Activated T-cell treated with anti-CD3 and anti-CD28 coated beads, Interleukin-2, amount 50 U/mL, for 72 hours (primary cell): ENCODE data around the gene ZC3H7A. TPM values are rescaled to one million over a fixed set of nuclear protein-coding genes. Genes with fewer than 3 reads are reported as not detected.

Experiments
- ATAC-seq, 2 donors: fragments of 150-1000 bp; cut with Tn5 transposase; replicated peaks in 1 of 2; 2 replicates each; pipeline ENCODE4 v1.10.0; 2021; ENCODE audit warnings: moderate library complexity in 2 of 2, mild to moderate bottlenecking in 1 of 2
- DNase-seq, 2 donors: peaks; one replicate each; pipeline ENCODE4 v3.0.0; 2021 to 2022; ENCODE audit warnings: mixed read lengths in 1 of 2
- H3K27ac Mint-ChIP-seq: one replicate; pipeline ENCODE4 v1.8.0; 2022; ENCODE audit warnings: mild to moderate bottlenecking, moderate library complexity, mixed read lengths
- H3K27me3 Mint-ChIP-seq: one replicate; pipeline ENCODE4 v1.8.0; 2022; ENCODE audit warnings: low read depth, mixed read lengths
- H3K36me3 Mint-ChIP-seq, 2 donors: one replicate each; pipeline ENCODE4 v1.8.0; 2022; ENCODE audit warnings: mixed read lengths in 2 of 2, mild to moderate bottlenecking in 1 of 2; ENCODE audit not compliant: insufficient read depth in 2 of 2
- H3K4me1 Mint-ChIP-seq: one replicate; pipeline ENCODE4 v1.8.0; 2022; ENCODE audit warnings: low read depth, mixed read lengths
- H3K4me3 Mint-ChIP-seq, 2 donors: one replicate each; pipeline ENCODE4 v1.8.0; 2022; ENCODE audit warnings: mild to moderate bottlenecking in 2 of 2, mixed read lengths in 2 of 2, moderate library complexity in 2 of 2
- H3K9me3 Mint-ChIP-seq, 2 donors: one replicate each; pipeline ENCODE4 v1.8.0; 2022; ENCODE audit warnings: mixed read lengths in 2 of 2
- total RNA-seq, 2 donors: library from RNA; stranded (reverse); gene quantifications; one replicate each; pipeline ENCODE4 v1.2.3, GENCODE V29; 2022

Gene ZC3H7A
- total RNA-seq, 2 donors from 2014 or later: 96.3 to 105 TPM

- H3K36me3 Mint-ChIP-seq: peaks cover 0 to 27% of the 10 kb centered on the region in 2 donors
- ATAC-seq: no peak
- peaks cover 48% of the 10 kb centered on the region for H3K4me1 Mint-ChIP-seq
- H3K27me3 Mint-ChIP-seq: no peaks in the 10 kb centered on the region
- peak overlapping the region; percentile 99 for H3K27ac Mint-ChIP-seq
- H3K4me3 Mint-ChIP-seq: peak overlapping the region in 1 of 2 donors; percentile 23
- DNase-seq: no peak
- H3K9me3 Mint-ChIP-seq: no peaks in the 10 kb centered on the region
Observed at GRCh38 chr16:11780991-11781680, 15.9 kb downstream of the ZC3H7A start.

GRCh38 chr16:11779074-11779473 is 18.0 kb downstream of the ZC3H7A start:
- no peaks in the 10 kb centered on the region for H3K27me3 Mint-ChIP-seq
- H3K9me3 Mint-ChIP-seq: no peaks in the 10 kb centered on the region
- no peak overlapping the region for H3K4me3 Mint-ChIP-seq
- H3K36me3 Mint-ChIP-seq: peaks cover 5 to 40% of the 10 kb centered on the region in 2 donors
- H3K4me1 Mint-ChIP-seq: peaks cover 35% of the 10 kb centered on the region
- no peak overlapping the region for H3K27ac Mint-ChIP-seq
- no peak for DNase-seq
- no peak for ATAC-seq

- peaks cover 14 to 44% of the 10 kb centered on the region in 2 donors for H3K36me3 Mint-ChIP-seq
- peaks cover 15% of the 10 kb centered on the region for H3K4me1 Mint-ChIP-seq
- H3K27ac Mint-ChIP-seq: peak overlapping the region; percentile 75
- H3K27me3 Mint-ChIP-seq: no peaks in the 10 kb centered on the region
- H3K4me3 Mint-ChIP-seq: peak overlapping the region in 1 of 2 donors; percentile 52
- DNase-seq (no peak), ATAC-seq (no peak)
- no peaks in the 10 kb centered on the region for H3K9me3 Mint-ChIP-seq
Observed at GRCh38 chr16:11774065-11774626, 22.9 kb downstream of the ZC3H7A start.

GRCh38 chr16:11768849-11769248 is 28.2 kb downstream of the ZC3H7A start:
- Mint-ChIP-seq H3K27me3 (no peaks in the 10 kb centered on the region), H3K36me3 (peaks cover 16 to 45% of the 10 kb centered on the region in 2 donors), H3K27ac (peak overlapping the region; percentile 89), H3K9me3 (no peaks in the 10 kb centered on the region), H3K4me3 (peak overlapping the region in 1 of 2 donors; percentile 44), H3K4me1 (peaks cover 13% of the 10 kb centered on the region)
- no peak for DNase-seq
- ATAC-seq: no peak

DNA sequence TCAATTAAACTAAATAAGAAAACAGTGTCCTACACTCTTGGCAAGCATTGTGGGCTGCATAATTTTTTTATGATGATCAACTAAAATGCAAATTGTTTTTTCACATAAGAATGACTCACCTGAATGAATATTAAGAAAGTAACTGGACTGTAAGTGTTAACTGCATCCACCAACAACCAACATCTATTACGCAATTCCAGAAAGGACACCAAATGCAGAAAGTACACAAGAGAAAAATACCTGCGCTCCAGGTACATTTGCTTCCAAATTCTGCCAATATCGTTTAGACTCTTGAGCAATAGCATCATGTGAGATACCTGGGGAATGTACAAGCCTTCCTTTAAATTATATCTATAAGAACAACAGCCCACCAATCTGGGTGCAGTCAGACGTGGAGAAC is 34.6 kb downstream of the ZC3H7A start:
- Mint-ChIP-seq H3K4me1 (no peaks in the 10 kb centered on the region), H3K27me3 (no peaks in the 10 kb centered on the region), H3K27ac (no peak overlapping the region), H3K36me3 (peaks cover 13 to 42% of the 10 kb centered on the region in 2 donors), H3K4me3 (no peak overlapping the region), H3K9me3 (no peaks in the 10 kb centered on the region)
- ATAC-seq (no peak), DNase-seq (no peak)

DNA sequence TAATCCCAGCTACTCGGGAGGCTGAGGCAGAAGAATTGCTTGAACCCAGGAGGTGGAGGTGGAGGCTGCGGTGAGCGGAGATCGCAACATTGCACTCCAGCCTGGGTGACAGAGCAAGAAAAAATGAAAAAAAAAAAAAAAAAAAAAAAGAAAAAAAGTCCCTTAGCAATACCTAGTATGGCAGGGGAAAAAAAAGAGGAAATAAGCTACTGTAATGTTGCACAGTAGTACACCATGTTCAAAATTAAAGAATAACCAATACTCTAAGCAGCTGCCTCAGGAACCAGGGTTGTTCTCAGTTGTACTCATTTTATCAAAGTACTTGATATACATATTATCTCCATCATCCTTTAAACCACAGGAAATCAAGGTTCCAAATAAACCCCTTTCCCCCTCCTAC is 37.1 kb downstream of the ZC3H7A start:
- H3K27me3 Mint-ChIP-seq: no peaks in the 10 kb centered on the region
- no peak for DNase-seq

GRCh38 chr16:11759163-11759834 is 37.8 kb downstream of the ZC3H7A start:
- Mint-ChIP-seq H3K27me3 (no peaks in the 10 kb centered on the region), H3K27ac (no peak overlapping the region), H3K36me3 (peaks cover 14 to 42% of the 10 kb centered on the region in 2 donors)

More for the DNA sequence above, 37.1 kb downstream of the ZC3H7A start:
- Mint-ChIP-seq H3K27ac (peak overlapping the region; percentile 23), H3K4me3 (no peak overlapping the region), H3K36me3 (peaks cover 13 to 46% of the 10 kb centered on the region in 2 donors), H3K4me1 (no peaks in the 10 kb centered on the region), H3K9me3 (no peaks in the 10 kb centered on the region)
- no peak for ATAC-seq

DNA sequence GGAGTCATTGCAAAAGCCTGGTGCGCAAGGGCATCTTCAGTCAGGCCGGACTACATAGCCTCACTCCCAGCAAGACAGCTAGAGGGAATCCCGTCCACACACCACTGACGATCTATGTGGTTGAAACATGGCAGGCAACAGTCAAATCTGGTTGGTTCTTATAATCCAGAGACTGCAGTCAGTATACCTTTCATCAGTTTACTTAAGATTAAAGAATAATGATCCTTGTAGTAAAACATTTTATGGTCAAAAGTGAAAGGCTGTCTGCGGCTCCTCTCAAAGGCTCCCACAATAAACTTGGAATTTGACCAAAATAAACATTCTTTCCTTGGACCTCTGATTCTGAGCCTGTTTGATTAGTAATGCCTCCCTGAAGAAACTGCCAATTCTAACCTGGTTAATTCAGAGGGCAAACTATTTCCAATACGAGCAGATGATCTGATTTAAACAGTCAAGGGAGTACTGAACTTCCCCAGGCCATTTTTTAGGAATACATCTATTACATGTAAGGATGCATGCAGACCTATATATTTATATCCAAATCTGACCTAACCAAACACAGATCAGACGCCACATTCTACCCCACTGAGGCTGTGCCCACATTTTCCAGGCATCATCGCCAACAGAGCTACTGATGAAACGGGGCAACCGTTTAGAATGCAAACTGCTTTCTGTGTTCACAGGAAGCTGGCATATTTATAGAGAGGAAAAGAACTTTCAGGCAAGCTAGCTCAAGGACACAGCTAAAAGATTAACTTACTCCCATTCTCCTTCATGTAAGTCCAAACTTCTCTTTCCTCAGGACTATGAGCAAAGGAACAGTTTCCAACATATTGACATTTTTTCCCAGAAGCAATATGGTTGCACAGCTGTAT is 39.1 kb downstream of the ZC3H7A start:
- DNase-seq: no peak
- no peaks in the 10 kb centered on the region for H3K27me3 Mint-ChIP-seq
- no peaks in the 10 kb centered on the region for H3K4me1 Mint-ChIP-seq
- ATAC-seq: no peak
- no peak overlapping the region for H3K4me3 Mint-ChIP-seq
- H3K27ac Mint-ChIP-seq: peak overlapping the region; percentile 23
- no peaks in the 10 kb centered on the region for H3K9me3 Mint-ChIP-seq
- peaks cover 14 to 42% of the 10 kb centered on the region in 2 donors for H3K36me3 Mint-ChIP-seq

More at GRCh38 chr16:11759163-11759834, 37.8 kb downstream of the ZC3H7A start:
- no peaks in the 10 kb centered on the region for H3K9me3 Mint-ChIP-seq
- DNase-seq (no peak), ATAC-seq (no peak)
- H3K4me1 Mint-ChIP-seq: no peaks in the 10 kb centered on the region
- H3K4me3 Mint-ChIP-seq: no peak overlapping the region

GRCh38 chr16:11756248-11756647 is 40.8 kb downstream of the ZC3H7A start:
- DNase-seq (no peak), ATAC-seq (no peak)
- H3K4me3 Mint-ChIP-seq: no peak overlapping the region
- peak overlapping the region; percentile 43 for H3K27ac Mint-ChIP-seq
- H3K9me3 Mint-ChIP-seq: no peaks in the 10 kb centered on the region
- peaks cover 11 to 42% of the 10 kb centered on the region in 2 donors for H3K36me3 Mint-ChIP-seq
- H3K4me1 Mint-ChIP-seq: no peaks in the 10 kb centered on the region
- no peaks in the 10 kb centered on the region for H3K27me3 Mint-ChIP-seq

DNA sequence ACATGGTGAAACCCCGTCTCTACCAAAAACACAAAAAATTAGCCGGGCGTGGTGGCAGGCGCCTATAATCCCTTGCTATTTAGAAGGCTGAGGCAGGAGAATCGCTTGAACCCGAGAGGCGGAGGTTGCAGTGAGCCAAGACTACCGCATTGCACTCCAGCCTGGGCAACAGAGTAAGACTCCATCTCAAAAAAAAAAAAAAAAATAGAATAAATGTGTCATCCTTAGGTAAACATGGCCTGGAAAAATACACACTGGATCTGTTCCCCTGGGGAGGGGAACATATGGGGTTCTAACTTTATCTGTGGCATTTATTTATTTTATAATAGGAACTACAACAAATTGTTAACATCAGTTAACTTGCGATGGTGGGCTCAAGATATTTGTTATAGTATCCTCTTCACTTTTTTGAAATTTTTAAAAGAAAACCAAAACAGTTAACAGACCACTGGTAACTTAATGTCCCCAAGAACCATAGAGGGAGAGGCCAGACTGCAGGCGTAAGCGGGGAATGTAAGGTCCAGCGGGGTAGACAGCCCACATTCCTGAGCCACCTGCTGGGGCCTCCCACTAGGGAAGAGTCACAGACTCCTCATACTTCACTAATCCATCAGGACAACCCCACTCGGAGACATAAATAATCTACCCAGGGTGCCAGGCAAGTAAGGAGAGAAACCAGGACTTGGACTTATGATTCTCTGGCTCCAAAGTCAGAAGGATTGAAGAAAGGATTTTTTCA is 41.9 kb downstream of the ZC3H7A start:
- Mint-ChIP-seq H3K27me3 (no peaks in the 10 kb centered on the region), H3K4me1 (no peaks in the 10 kb centered on the region), H3K36me3 (peaks cover 10 to 42% of the 10 kb centered on the region in 2 donors), H3K4me3 (no peak overlapping the region), H3K9me3 (no peaks in the 10 kb centered on the region), H3K27ac (no peak overlapping the region)
- no peak for ATAC-seq
- no peak for DNase-seq

DNA sequence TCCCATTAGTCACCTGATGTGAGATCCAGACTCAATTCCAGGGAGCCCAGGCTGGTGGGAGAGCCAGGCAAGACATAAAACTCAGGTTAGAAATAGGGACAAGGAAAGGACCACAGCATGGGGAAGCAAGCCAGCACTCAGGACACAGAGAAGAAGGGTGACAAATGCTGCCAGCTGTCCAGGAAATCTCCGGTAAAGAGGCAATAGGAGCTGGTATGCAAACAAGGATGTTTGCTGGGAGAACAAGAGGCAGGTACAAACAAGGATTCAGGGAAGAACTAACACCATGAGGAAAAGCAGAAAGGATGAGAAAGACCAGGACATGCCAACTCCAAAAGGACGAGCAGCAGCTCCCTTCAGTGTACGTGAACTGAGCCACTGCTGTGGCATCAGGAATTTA is 44.2 kb downstream of the ZC3H7A start:
- no peak for ATAC-seq
- Mint-ChIP-seq H3K27me3 (no peaks in the 10 kb centered on the region), H3K9me3 (no peaks in the 10 kb centered on the region), H3K4me3 (no peak overlapping the region), H3K27ac (no peak overlapping the region), H3K36me3 (peaks cover 12 to 47% of the 10 kb centered on the region in 2 donors), H3K4me1 (no peaks in the 10 kb centered on the region)
- DNase-seq: no peak

DNA sequence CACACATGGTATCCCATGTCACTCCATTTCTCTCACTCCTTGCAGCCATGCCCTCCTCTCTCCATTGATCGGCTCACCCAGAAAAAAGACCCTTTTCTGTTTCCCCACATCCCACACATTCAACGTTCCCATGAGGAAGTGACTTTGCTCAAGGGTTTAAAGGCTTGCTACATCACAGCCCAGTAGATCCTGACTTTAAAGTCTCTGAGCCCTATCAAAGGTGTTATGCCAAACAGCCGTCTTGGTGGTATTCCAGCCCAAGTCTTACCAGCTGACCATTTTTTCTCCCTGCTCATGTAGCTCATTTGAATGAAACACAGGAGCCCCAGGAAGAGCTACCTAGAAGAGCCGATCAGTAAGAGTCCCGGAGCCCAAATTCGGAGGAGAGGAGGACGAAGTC is 47.0 kb downstream of the ZC3H7A start:
- Mint-ChIP-seq H3K27ac (peak overlapping the region; percentile 10), H3K4me1 (peaks cover 5% of the 10 kb centered on the region), H3K27me3 (no peaks in the 10 kb centered on the region), H3K4me3 (no peak overlapping the region), H3K36me3 (peaks cover 7 to 35% of the 10 kb centered on the region in 2 donors), H3K9me3 (no peaks in the 10 kb centered on the region)
- DNase-seq (no peak), ATAC-seq (no peak)
